Vagina (tissue), 2 donors: ENCODE results near the gene CASZ1. TPM values are rescaled to one million over a fixed set of nuclear protein-coding genes. Genes with fewer than 3 reads are reported as not detected.

Source experiments
- DNase-seq, 2 donors: peaks; one replicate each; pipeline ENCODE4 v3.0.0-alpha.2; 2017; ENCODE audit errors: extremely low spot score in 2 of 2
- H3K27ac ChIP-seq: fragments of 200-600 bp; sonication (generic); one replicate; pipeline ENCODE4 v1.5.1; 2019
- H3K27me3 ChIP-seq: fragments of 200-600 bp; sonication (generic); one replicate; pipeline ENCODE4 v1.5.1; 2019
- H3K36me3 ChIP-seq, 2 donors: fragments of 200-600 bp; sonication (generic); one replicate each; pipeline ENCODE4 v1.5.1; 2017 to 2019
- H3K4me1 ChIP-seq: fragments of 200-600 bp; sonication (generic); one replicate; pipeline ENCODE4 v1.5.1; 2019
- H3K4me3 ChIP-seq, 2 donors: fragments of 200-600 bp; sonication (generic); 1 replicate in 1 of 2; 2 replicates in 1 of 2; pipeline ENCODE4 v1.5.1; 2016 to 2019
- H3K9me3 ChIP-seq: fragments of 200-600 bp; sonication (generic); one replicate; pipeline ENCODE4 v1.5.1; 2019
- POLR2A ChIP-seq, 2 donors: fragments of 450-650 bp; IDR thresholded peaks; one replicate each; pipeline ENCODE4 v1.6.1; 2017; ENCODE audit warnings: antibody characterized with exemption in 2 of 2, mild to moderate bottlenecking in 2 of 2, moderate library complexity in 2 of 2
- POLR2AphosphoS5 ChIP-seq, 2 donors: sonication (generic); formaldehyde crosslinking; IDR thresholded peaks; one replicate each; pipeline ENCODE4 v1.9.0; 2017; ENCODE audit warnings: antibody characterized with exemption in 2 of 2, mild to moderate bottlenecking in 2 of 2, low read depth in 1 of 2; ENCODE audit not compliant: insufficient read depth in 1 of 2
- intact Hi-C: fragments of 100-400 bp; cut with DNase I; formaldehyde crosslinking; loops from one replicate; pipeline ENCODE4 v1.15.1; 2023
- total RNA-seq: library from RNA; depleted of rRNA; stranded (reverse); fragments of >200 nt; gene quantifications from one replicate; pipeline ENCODE4 v1.2.3, GENCODE V29; 2016
- TF ChIP-seq, protein P1 (sequence below), 3 experiments: fragments of 450-650 bp in 2 of 3; fragments of 200-600 bp in 1 of 3; sonication (generic) in 1 of 3; IDR thresholded peaks; one replicate each; pipeline ENCODE4 v1.5.1; 2017 to 2019; ENCODE audit warnings: antibody characterized with exemption in 3 of 3, mild to moderate bottlenecking in 2 of 3, moderate library complexity in 2 of 3

The CASZ1 gene
- total RNA-seq, 1 donor from 2014 or later, result 30.7 TPM

DNA sequence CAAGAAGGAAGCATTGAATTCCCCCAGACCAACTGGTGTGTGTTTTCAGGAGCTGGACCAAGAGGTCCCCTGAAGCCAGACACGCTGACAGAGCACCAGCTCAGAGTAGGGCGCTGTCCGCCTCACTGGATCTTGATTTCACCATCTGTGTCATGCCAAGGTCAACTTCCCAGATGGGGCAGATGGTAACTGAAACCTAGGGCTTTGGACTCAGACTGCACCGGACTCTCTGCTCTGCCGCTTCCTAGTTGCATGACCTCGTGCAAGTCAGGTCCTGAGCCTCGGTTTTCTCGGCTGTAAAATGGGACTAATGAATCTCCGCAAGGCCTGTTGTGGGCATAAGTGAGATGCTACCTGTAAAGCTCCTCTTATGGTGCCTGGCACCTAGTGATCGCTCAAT, 17.9 kb upstream of the CASZ1 start:
- no peaks in the 10 kb centered on the region for H3K9me3 ChIP-seq
- H3K4me1 ChIP-seq, result peaks cover 6% of the 10 kb centered on the region
- DNase-seq, result no peak
- no peak overlapping the region for H3K27ac ChIP-seq
- TF ChIP-seq POLR2A (IDR thresholded peaks at IDR 0.05) (no peak), POLR2AphosphoS5 (IDR thresholded peaks at IDR 0.05; ENCODE audit: insufficient read depth in 1 of 2, low read depth in 1 of 2) (no peak)
- TF ChIP-seq, protein P1, sequence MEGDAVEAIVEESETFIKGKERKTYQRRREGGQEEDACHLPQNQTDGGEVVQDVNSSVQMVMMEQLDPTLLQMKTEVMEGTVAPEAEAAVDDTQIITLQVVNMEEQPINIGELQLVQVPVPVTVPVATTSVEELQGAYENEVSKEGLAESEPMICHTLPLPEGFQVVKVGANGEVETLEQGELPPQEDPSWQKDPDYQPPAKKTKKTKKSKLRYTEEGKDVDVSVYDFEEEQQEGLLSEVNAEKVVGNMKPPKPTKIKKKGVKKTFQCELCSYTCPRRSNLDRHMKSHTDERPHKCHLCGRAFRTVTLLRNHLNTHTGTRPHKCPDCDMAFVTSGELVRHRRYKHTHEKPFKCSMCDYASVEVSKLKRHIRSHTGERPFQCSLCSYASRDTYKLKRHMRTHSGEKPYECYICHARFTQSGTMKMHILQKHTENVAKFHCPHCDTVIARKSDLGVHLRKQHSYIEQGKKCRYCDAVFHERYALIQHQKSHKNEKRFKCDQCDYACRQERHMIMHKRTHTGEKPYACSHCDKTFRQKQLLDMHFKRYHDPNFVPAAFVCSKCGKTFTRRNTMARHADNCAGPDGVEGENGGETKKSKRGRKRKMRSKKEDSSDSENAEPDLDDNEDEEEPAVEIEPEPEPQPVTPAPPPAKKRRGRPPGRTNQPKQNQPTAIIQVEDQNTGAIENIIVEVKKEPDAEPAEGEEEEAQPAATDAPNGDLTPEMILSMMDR (IDR thresholded peaks at IDR 0.05), result no peak
- no peak overlapping the region for H3K4me3 ChIP-seq
- intact Hi-C loops, result no loop called here
- H3K36me3 ChIP-seq, result no peaks in the 10 kb centered on the region
- no peaks in the 10 kb centered on the region for H3K27me3 ChIP-seq

DNA sequence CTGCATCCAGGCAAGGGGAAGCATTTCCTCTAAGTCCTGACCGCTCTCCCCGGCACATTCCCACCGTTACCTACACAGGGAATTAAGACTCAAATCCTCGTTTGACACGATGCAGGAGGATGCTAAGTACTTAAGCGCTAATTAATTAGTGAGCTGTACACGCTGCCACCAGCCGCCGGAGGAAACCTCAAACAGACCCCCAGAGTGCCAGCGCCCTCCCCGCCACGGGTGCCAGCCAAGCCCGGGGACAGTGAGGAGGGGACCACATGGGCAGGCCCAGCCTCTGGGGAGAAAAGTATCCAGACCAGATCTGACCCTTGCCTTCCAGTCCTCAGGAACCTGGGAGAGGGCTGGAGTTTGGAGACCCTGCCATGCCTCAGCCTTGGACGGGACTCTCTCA, 17.4 kb upstream of the CASZ1 start:
- Histone ChIP-seq H3K9me3 (no peaks in the 10 kb centered on the region), H3K4me3 (no peak overlapping the region), H3K27me3 (no peaks in the 10 kb centered on the region), H3K36me3 (no peaks in the 10 kb centered on the region), H3K4me1 (peaks cover 6% of the 10 kb centered on the region), H3K27ac (no peak overlapping the region)
- intact Hi-C loops, result no loop called here
- no peak for TF ChIP-seq POLR2AphosphoS5 (IDR thresholded peaks at IDR 0.05; ENCODE audit: insufficient read depth in 1 of 2, low read depth in 1 of 2)
- no peak for DNase-seq

DNA sequence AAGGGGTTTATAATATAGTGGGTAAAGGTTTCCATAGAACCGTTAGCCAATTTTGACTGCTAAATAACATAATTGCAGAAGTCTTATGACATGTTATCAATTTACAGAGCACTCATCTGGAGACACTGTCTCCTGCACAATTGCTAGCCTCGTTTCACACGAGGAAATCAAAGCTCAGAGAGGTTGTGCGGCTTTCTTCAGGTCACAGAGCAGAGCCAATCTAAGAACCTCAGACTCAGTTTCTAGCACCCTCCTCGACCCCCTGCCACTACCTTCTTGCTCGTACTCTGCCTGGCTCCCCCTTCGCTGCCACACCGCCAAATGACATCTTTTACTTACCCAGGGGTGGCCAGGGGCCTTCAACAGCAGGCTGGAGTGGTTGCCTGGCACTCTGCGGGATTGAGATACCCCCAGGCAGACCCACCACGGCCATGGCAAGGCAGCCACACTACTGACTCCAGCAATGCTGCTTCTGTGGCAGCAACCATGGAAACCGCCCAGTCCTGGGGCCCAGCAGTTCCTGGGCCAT, 16.0 kb upstream of the CASZ1 start:
- no peak for TF ChIP-seq POLR2A (IDR thresholded peaks at IDR 0.05)
- TF ChIP-seq POLR2AphosphoS5 (IDR thresholded peaks at IDR 0.05; ENCODE audit: insufficient read depth in 1 of 2, low read depth in 1 of 2), result no peak
- TF ChIP-seq, protein P1 (IDR thresholded peaks at IDR 0.05), result no peak
- DNase-seq, result no peak
- Histone ChIP-seq H3K36me3 (no peaks in the 10 kb centered on the region), H3K4me1 (peaks cover 6% of the 10 kb centered on the region), H3K9me3 (no peaks in the 10 kb centered on the region), H3K27me3 (no peaks in the 10 kb centered on the region), H3K4me3 (no peak overlapping the region), H3K27ac (no peak overlapping the region)
- intact Hi-C loops, result no loop called here

DNA sequence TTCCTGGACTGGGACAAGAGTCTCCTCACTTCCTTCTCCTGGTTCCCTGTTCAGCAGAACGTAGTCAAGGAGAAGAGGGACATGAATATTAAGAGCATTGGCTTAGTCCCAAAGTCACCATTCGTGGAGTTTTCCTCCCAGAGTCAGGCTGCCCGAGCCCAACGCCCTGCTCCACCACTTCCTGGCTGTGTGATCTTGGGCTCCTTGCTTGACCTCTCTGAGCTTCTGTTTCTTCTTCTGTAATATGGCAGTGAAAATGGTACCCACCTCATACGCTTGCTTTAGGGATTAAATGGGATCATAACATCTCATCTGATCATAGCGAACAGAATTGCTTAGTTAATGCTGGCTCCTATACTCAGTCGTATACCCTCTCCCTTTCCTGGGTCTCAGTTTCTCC, 12.0 kb upstream of the CASZ1 start:
- TF ChIP-seq POLR2A (IDR thresholded peaks at IDR 0.05) (no peak), POLR2AphosphoS5 (IDR thresholded peaks at IDR 0.05; ENCODE audit: insufficient read depth in 1 of 2, low read depth in 1 of 2) (no peak)
- TF ChIP-seq, protein P1 (IDR thresholded peaks at IDR 0.05), result no peak
- no peaks in the 10 kb centered on the region for H3K9me3 ChIP-seq
- DNase-seq, result no peak
- H3K4me1 ChIP-seq, result peaks cover 2% of the 10 kb centered on the region
- H3K27me3 ChIP-seq, result no peaks in the 10 kb centered on the region
- intact Hi-C loops, result no loop called here
- H3K4me3 ChIP-seq, result no peak overlapping the region
- H3K27ac ChIP-seq, result no peak overlapping the region
- H3K36me3 ChIP-seq, result no peaks in the 10 kb centered on the region

DNA sequence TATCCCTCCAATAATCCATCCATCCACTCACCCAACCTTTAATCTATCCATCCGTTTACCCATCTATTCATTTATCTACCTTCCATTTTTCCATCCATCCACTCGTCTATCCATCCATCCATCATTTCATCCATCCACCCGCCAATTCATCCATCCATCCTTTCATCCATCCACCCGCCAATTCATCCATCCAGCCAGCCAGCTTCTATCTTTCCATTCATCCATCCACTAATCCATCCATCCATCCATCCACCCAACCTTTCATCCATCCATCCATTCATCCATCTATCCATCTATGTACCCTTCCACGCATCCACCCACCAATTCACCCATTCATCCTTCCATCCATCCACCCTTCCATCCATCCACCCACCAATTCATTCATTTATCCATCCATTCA, 10.5 kb upstream of the CASZ1 start:
- H3K27ac ChIP-seq, result no peak overlapping the region

DNA sequence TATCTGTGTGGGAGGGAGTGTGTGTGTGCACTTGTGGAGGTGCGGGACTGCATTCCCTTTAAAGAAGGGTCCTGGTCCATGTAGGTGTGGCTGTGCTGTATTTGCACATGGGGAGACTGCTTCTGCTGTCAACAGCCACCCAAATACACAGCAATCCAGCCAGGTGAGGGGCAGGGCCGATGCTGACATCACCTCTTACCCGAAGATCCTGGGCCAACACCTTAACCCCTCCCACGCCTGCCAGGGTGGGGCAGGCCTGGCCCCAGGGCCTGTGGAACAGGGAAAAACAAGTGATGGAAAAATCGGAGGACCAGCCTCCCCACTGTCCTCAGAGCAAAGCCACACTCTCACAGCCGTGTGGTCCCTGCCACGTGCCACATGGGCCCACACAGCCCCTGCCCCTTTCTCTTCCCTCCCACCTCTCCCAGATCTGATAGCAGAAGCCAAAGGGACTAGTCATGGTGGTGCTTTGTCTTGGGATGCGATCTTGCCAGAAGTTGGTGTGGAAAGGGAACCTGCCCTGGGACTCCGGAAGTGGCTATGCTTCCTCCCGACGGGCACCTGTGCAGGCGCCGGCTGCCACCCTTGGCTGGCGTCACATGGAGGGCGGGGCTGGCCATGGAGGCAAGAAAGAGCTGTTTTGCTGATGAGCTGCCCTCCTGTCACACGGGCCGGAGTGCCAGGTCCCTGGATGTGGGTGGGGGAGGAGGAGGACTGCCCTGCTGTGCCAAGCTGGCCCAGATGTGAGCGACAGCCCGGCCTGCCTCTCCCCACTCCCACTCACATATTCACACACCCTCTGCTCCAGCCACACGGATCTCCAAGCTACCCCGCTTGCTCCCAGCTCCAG, 7.8 kb upstream of the CASZ1 start:
- H3K27me3 ChIP-seq, result no peaks in the 10 kb centered on the region
- no peaks in the 10 kb centered on the region for H3K36me3 ChIP-seq
- intact Hi-C loops, result no loop called here
- DNase-seq, result no peak
- H3K4me3 ChIP-seq, result no peak overlapping the region
- TF ChIP-seq POLR2AphosphoS5 (IDR thresholded peaks at IDR 0.05; ENCODE audit: insufficient read depth in 1 of 2, low read depth in 1 of 2), result peak; percentile 27 to 71
- TF ChIP-seq POLR2A (IDR thresholded peaks at IDR 0.05), result no peak
- H3K4me1 ChIP-seq, result peaks cover 7% of the 10 kb centered on the region
- H3K27ac ChIP-seq, result peak overlapping the region; percentile 77
- no peaks in the 10 kb centered on the region for H3K9me3 ChIP-seq

More for the DNA sequence above, 10.5 kb upstream of the CASZ1 start:
- no peaks in the 10 kb centered on the region for H3K27me3 ChIP-seq
- intact Hi-C loops, result no loop called here
- H3K4me3 ChIP-seq, result no peak overlapping the region
- DNase-seq, result no peak
- TF ChIP-seq POLR2AphosphoS5 (IDR thresholded peaks at IDR 0.05; ENCODE audit: insufficient read depth in 1 of 2, low read depth in 1 of 2), result no peak
- no peaks in the 10 kb centered on the region for H3K36me3 ChIP-seq
- H3K4me1 ChIP-seq, result peaks cover 7% of the 10 kb centered on the region
- no peaks in the 10 kb centered on the region for H3K9me3 ChIP-seq
